ENCODE data around the gene LRCH3. TPM values are rescaled to one million over a fixed set of nuclear protein-coding genes. Genes with fewer than 3 reads are reported as not detected.

LRCH3 gene
- total RNA-seq, 1 experiment from 2014 or later, result 93.7 TPM

Small RNA genes lying within 50 kb of the gene (small RNA-seq; reads per million reads assigned to genes)
- gene RNU6-858P, result 0 reads per million in 2 experiments

Other genes starting within 250 kb of the LRCH3 start
- gene BDH1, start 235.3 kb upstream of the LRCH3 start, total RNA-seq (2014; rRNA removed; shearing (Covaris generic)), result 5.0 and 8.1 TPM in 2 replicates
- gene RUBCN, start 54.4 kb upstream of the LRCH3 start, total RNA-seq (2014; rRNA removed; shearing (Covaris generic)), result 24.6 and 27.1 TPM in 2 replicates
- 76.8 and 101 TPM in 2 replicates for gene FYTTD1, start 41.4 kb upstream of the LRCH3 start, total RNA-seq (2014; rRNA removed; shearing (Covaris generic))
- 1,758 and 1,770 TPM in 2 replicates for gene RPL35A, start 158.9 kb downstream of the LRCH3 start, total RNA-seq (2014; rRNA removed; shearing (Covaris generic))
- 5.7 and 6.5 TPM in 2 replicates for gene LMLN, start 169.0 kb downstream of the LRCH3 start, total RNA-seq (2014; rRNA removed; shearing (Covaris generic))

All from SK-MEL-5 (cell line).